Thyroid gland (tissue), 4 donors: ENCODE measurements around the gene POU4F1.

Experiments used
- POLR2A ChIP-seq, 2 donors: fragments of 450-650 bp; IDR thresholded peaks; one replicate each; pipeline ENCODE4 v1.6.1; 2017; ENCODE audit warnings: antibody characterized with exemption in 2 of 2, mild to moderate bottlenecking in 2 of 2, moderate library complexity in 1 of 2
- TF ChIP-seq, protein P1 (sequence below), 6 experiments: fragments of 200-600 bp in 3 of 6; fragments of 450-650 bp in 3 of 6; sonication (generic) in 3 of 6; IDR thresholded peaks; one replicate each; pipeline ENCODE4 v1.5.1; 2016 to 2019; ENCODE audit warnings: antibody characterized with exemption in 6 of 6, mild to moderate bottlenecking in 2 of 6, inconsistent platforms in 1 of 6, moderate library complexity in 1 of 6

DNA sequence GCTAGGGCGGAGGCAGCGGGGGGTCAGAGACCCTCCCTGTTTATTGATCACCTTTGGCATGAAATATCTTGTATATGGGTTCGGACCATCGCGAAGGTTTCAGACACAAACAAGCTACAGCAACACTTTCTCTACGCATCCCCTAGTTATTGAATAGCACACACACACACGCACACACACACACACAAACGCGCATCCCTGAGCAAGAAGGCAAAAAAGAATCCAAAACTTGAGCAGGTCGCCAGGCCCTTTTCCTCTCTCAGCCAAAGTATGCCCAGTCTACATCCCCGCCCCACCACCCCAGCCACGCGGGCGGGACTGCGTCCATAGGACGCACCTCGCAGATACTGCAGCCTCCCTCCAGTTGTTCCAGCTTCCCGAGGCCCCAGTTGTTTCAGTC, 16.0 kb downstream of the POU4F1 start:
- TF ChIP-seq, protein P1, sequence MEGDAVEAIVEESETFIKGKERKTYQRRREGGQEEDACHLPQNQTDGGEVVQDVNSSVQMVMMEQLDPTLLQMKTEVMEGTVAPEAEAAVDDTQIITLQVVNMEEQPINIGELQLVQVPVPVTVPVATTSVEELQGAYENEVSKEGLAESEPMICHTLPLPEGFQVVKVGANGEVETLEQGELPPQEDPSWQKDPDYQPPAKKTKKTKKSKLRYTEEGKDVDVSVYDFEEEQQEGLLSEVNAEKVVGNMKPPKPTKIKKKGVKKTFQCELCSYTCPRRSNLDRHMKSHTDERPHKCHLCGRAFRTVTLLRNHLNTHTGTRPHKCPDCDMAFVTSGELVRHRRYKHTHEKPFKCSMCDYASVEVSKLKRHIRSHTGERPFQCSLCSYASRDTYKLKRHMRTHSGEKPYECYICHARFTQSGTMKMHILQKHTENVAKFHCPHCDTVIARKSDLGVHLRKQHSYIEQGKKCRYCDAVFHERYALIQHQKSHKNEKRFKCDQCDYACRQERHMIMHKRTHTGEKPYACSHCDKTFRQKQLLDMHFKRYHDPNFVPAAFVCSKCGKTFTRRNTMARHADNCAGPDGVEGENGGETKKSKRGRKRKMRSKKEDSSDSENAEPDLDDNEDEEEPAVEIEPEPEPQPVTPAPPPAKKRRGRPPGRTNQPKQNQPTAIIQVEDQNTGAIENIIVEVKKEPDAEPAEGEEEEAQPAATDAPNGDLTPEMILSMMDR (IDR thresholded peaks at IDR 0.05): no peak
- TF ChIP-seq POLR2A (IDR thresholded peaks at IDR 0.05): no peak
